Esophagus muscularis mucosa (tissue), 4 donors: ENCODE measurements around the gene CCDC183. TPM values are rescaled to one million over a fixed set of nuclear protein-coding genes. Genes with fewer than 3 reads are reported as not detected.
"Not testable (repeated sequence)": the region's sequence is repeated elsewhere in the genome, so short reads cannot be mapped to it uniquely, and the experiment has no call there.

Experiments used
- DNase-seq: peaks from one replicate; pipeline ENCODE4 v3.0.0-alpha.2; 2017; ENCODE audit errors: extremely low spot score
- H3K27ac ChIP-seq, 4 donors: fragments of 200-600 bp; sonication (generic); replicated peaks in 1 of 4; 1 replicate in 3 of 4; 2 replicates in 1 of 4; pipeline ENCODE4 v1.5.1; 2016 to 2019; ENCODE audit warnings: mild to moderate bottlenecking in 1 of 4
- H3K27me3 ChIP-seq, 4 donors: fragments of 200-600 bp; sonication (generic); one replicate each; pipeline versions ENCODE4 v1.5.1 to v1.6.0; 2016 to 2019
- H3K36me3 ChIP-seq, 4 donors: fragments of 200-600 bp; sonication (generic); one replicate each; pipeline ENCODE4 v1.5.1; 2016 to 2019
- H3K4me1 ChIP-seq, 4 donors: fragments of 200-600 bp; sonication (generic); one replicate each; pipeline ENCODE4 v1.5.1; 2016 to 2019
- H3K4me3 ChIP-seq, 4 donors: fragments of 200-600 bp; sonication (generic); 1 replicate in 2 of 4; 2 replicates in 2 of 4; pipeline ENCODE4 v1.5.1; 2016 to 2019; ENCODE audit warnings: mild to moderate bottlenecking in 4 of 4, moderate library complexity in 1 of 4
- H3K9me3 ChIP-seq, 4 donors: fragments of 200-600 bp; sonication (generic); 1 replicate in 3 of 4; 2 replicates in 1 of 4; pipeline ENCODE4 v1.5.1; 2016 to 2019
- CTCF ChIP-seq, 3 experiments: fragments of 200-600 bp in 2 of 3; fragments of 450-650 bp in 1 of 3; sonication (generic) in 2 of 3; IDR thresholded peaks; one replicate each; pipeline ENCODE4 v1.5.1; 2017 to 2019; ENCODE audit warnings: antibody characterized with exemption in 3 of 3, mild to moderate bottlenecking in 2 of 3, moderate library complexity in 1 of 3
- EP300 ChIP-seq: sonication (generic); formaldehyde crosslinking; IDR thresholded peaks from one replicate; pipeline ENCODE4 v1.6.1; 2017; ENCODE audit warnings: antibody characterized with exemption
- POLR2A ChIP-seq: fragments of 450-650 bp; IDR thresholded peaks from one replicate; pipeline ENCODE4 v1.6.1; 2017; ENCODE audit warnings: antibody characterized with exemption, moderate library complexity, mild to moderate bottlenecking, low read depth
- POLR2AphosphoS5 ChIP-seq, 2 donors: sonication (generic); formaldehyde crosslinking; IDR thresholded peaks; one replicate each; pipeline ENCODE4 v1.6.1; 2017; ENCODE audit warnings: antibody characterized with exemption in 2 of 2
- WGBS: methylation state at CpG from one replicate; pipeline ENCODE4 v1.1.5; 2018; 5-methylcytosine and 5-hydroxymethylcytosine counted together
- intact Hi-C: fragments of 100-400 bp; cut with DNase I; formaldehyde crosslinking; loops from one replicate; pipeline ENCODE4 v1.15.1; 2023
- total RNA-seq, 4 donors: library from RNA; depleted of rRNA; stranded (reverse); fragments of >200 nt; gene quantifications; one replicate each; pipeline versions ENCODE4 v1.1.0 to v1.2.1, GENCODE V29; 2016

The CCDC183 gene
- total RNA-seq, 4 donors from 2014 or later: 0.33 to 2.5 (median 1.4) TPM

DNA sequence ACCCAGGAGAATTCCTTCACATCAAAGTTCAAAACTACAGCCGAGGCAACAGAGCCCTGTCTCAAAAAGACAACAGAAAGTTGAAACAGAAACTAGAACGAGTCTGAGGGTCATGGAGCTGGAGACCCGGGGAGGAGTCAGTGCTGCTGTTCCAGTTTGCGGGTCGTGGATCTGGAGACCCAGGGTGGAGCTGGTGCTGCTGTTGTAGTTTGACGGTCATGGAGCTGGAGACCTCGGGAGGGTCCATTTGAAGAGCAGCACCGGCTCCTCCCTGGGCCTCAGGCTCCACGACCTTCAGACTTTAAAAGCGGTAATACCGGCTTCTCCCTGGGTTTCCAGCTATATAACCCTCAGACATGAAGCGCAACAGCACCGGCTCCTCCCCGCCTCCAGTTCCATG is 18.8 kb upstream of the CCDC183 start:
- Histone ChIP-seq H3K4me1 (no peaks in the 10 kb centered on the region), H3K9me3 (peaks cover 0 to 6% (median 3%) of the 10 kb centered on the region in 4 donors), H3K36me3 (no peaks in the 10 kb centered on the region), H3K27me3 (no peaks in the 10 kb centered on the region), H3K27ac (no peak overlapping the region), H3K4me3 (no peak overlapping the region)
- DNase-seq: no peak
- TF ChIP-seq CTCF (IDR thresholded peaks at IDR 0.05) (no peak), EP300 (no peak), POLR2A (no peak), POLR2AphosphoS5 (IDR thresholded peaks at IDR 0.05) (no peak)
- intact Hi-C loops: no loop called here
- 83% methylated on average over 14 of the region's 14 CpGs for WGBS

GRCh38 chr9:136779808-136780207 is 16.3 kb upstream of the CCDC183 start:
- H3K4me3 ChIP-seq: no peak overlapping the region
- intact Hi-C loops: no loop called here

DNA sequence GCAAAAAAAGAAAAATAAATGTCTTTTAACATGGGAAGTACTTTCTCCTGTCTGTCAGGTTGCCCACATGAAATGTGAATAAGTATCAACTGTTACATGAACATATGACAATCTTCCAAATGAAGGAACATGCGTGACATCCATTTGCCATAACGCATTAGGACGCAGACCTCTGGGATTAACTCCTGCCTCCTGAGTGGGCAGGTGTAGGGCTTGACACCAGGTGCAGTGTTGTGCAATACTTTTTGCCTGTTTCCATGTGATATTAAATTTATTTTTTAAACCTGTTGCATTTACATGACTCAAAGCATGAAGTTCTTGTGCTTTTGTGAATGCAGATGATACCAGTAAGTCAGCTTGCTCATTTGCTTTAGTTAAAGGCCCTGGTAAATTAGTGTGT is 13.7 kb upstream of the CCDC183 start:
- no peak overlapping the region for H3K4me3 ChIP-seq
- DNase-seq: no peak
- H3K4me1 ChIP-seq: peaks cover 0 to 2% (median 2%) of the 10 kb centered on the region in 4 donors
- no peaks in the 10 kb centered on the region for H3K36me3 ChIP-seq
- H3K9me3 ChIP-seq: no peaks in the 10 kb centered on the region
- TF ChIP-seq POLR2A (no peak), EP300 (no peak), POLR2AphosphoS5 (IDR thresholded peaks at IDR 0.05) (no peak), CTCF (IDR thresholded peaks at IDR 0.05) (no peak)
- intact Hi-C loops: no loop called here
- H3K27ac ChIP-seq: no peak overlapping the region
- WGBS: 92% methylated on average over 3 of the region's 3 CpGs
- H3K27me3 ChIP-seq: no peaks in the 10 kb centered on the region

More at GRCh38 chr9:136779808-136780207, 16.3 kb upstream of the CCDC183 start:
- DNase-seq: no peak
- no peaks in the 10 kb centered on the region for H3K27me3 ChIP-seq
- H3K4me1 ChIP-seq: no peaks in the 10 kb centered on the region
- no peak overlapping the region for H3K27ac ChIP-seq
- TF ChIP-seq EP300 (no peak), POLR2AphosphoS5 (IDR thresholded peaks at IDR 0.05) (no peak), CTCF (IDR thresholded peaks at IDR 0.05) (no peak), POLR2A (no peak)
- H3K9me3 ChIP-seq: no peaks in the 10 kb centered on the region
- H3K36me3 ChIP-seq: no peaks in the 10 kb centered on the region
- 65% methylated on average over 5 of the region's 5 CpGs for WGBS

DNA sequence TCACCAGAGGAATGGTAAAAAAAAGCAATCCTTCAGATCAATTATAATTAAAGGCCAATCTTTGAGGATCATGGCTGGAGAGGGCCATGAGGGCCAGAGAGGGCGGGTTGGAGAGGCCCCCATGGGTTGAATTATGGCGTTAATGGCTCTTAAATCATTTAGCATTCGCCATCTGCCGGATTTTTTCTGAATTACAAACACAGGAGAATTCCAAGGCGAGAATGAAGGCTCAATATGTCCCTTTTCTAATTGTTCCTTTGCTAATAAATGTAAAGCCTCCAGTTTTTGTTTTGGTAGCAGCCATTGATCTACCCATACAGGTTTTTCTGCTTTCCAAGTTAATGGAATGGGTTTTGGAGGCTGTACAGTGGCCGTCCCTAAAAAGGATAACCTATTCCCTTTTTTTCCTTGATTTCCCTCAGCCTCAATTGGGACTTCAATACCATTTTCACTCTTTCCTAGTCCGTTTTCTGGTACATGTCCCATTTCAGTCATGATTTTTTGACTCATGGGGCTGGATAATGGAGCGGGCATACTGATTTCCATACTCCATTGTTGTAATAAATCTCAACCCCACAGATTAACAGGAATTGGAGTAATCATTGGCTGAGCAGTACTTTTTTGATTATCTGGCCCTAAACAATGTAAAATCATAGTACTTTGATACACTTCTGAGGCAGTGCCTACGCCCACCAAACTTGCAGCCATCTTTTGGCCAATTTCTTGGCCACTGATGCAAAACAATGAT is 11.7 kb upstream of the CCDC183 start:
- no peak overlapping the region for H3K27ac ChIP-seq
- intact Hi-C loops: no loop called here
- peaks cover 3 to 8% (median 7%) of the 10 kb centered on the region in 4 donors for H3K4me1 ChIP-seq
- TF ChIP-seq POLR2A (no peak), CTCF (IDR thresholded peaks at IDR 0.05) (peak; percentile 39 to 65 (median 55))
- WGBS: 49% methylated on average over 9 of the region's 9 CpGs
- no peak overlapping the region for H3K4me3 ChIP-seq
- H3K27me3 ChIP-seq: no peaks in the 10 kb centered on the region
- DNase-seq: no peak
- no peaks in the 10 kb centered on the region for H3K36me3 ChIP-seq
- no peaks in the 10 kb centered on the region for H3K9me3 ChIP-seq

DNA sequence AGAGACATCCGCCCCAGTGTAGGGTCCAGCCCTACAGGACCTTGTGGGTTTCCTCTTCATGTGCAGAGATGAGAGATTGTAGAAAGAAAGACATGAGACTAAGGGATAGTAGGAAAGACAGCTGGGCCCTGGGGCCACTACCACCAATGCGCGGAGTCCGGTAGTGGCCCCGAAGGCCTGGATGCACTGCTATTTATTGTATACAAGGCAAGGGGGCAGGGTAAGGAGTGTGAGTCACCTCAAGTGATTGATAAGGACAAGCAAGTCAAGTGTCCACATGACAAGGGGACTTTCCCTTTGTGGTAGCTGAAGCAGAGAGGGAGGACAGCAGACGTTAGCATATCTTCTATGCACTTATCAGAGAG is 11.2 kb upstream of the CCDC183 start:
- 92% methylated on average over 6 of the region's 6 CpGs for WGBS
- DNase-seq: no peak
- TF ChIP-seq EP300 (no peak), POLR2AphosphoS5 (IDR thresholded peaks at IDR 0.05) (no peak), CTCF (IDR thresholded peaks at IDR 0.05) (no peak), POLR2A (no peak)

GRCh38 chr9:136785565-136786355 is 10.4 kb upstream of the CCDC183 start:
- not testable (repeated sequence) for H3K27me3 ChIP-seq, H3K27ac ChIP-seq, H3K36me3 ChIP-seq, H3K9me3 ChIP-seq, DNase-seq, H3K4me3 ChIP-seq
- H3K4me1 ChIP-seq: peaks cover 11 to 18% (median 16%) of the 10 kb centered on the region in 4 donors
- 87% methylated on average over 18 of the region's 23 CpGs for WGBS
- intact Hi-C loops: loop anchor here (2.0 to 5.0 kb wide), 2 partner anchors 167 to 249 kb away; partner anchors contain the start of gene LCN12

More for the DNA sequence above, 11.2 kb upstream of the CCDC183 start:
- H3K27ac ChIP-seq: no peak overlapping the region
- H3K4me3 ChIP-seq: no peak overlapping the region
- intact Hi-C loops: loop anchor here (5.0 kb wide), 1 partner anchor 167 kb away; the partner anchor contains the start of gene LCN12
- H3K9me3 ChIP-seq: no peaks in the 10 kb centered on the region
- peaks cover 5 to 11% (median 10%) of the 10 kb centered on the region in 4 donors for H3K4me1 ChIP-seq
- H3K36me3 ChIP-seq: no peaks in the 10 kb centered on the region
- H3K27me3 ChIP-seq: no peaks in the 10 kb centered on the region
